HG02798 (cell line): Measurements from ENCODE around the gene SMC6.
A peak's percentile ranks its signal among the peaks of the same experiment; 100 is the strongest.

Experiments
- ATAC-seq: cut with Tn5 transposase; IDR thresholded peaks from one replicate; pipeline ENCODE4 v1.9.1; 2021; ENCODE audit warnings: mild to moderate bottlenecking; ENCODE audit not compliant: unreplicated experiment, poor library complexity

The SMC6 gene

DNA sequence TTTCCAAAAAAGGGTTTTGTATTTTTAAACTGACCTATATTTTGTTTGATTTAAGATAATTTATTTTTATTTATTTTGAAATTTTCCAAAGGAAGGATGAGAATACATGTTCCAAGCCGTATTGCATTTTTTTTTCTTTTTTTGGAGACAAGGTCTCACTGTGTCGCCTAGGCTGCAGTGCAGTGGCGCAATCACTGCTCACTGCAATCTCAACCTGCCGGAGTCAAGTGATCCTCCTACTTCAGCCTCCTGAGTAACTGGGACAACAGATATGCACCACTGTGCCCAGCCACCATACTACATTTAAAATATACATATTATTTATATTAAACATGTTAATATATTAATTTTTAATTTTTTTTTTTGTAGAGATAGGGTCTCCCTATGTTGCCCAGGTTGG, 15.3 kb upstream of the SMC6 start:
- ATAC-seq: no peak

DNA sequence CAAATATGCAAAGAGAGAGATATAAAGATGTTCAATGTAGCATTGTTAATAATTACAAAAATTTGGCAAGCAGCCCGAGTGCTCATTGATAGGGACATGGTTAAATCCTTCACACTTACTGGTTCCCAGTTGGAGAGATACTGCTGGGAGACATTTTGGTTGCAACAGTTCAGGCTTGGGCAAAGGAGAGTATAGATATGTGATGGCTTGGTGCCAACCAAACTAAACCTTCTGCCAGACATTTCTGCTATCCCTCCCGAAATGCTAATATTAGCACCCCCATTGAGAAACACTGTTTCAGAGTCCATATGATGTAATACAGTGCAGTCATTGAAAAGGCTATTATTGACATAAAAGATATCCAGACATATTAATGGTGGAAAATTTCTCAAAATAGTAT, 11.8 kb upstream of the SMC6 start:
- no peak for ATAC-seq

DNA sequence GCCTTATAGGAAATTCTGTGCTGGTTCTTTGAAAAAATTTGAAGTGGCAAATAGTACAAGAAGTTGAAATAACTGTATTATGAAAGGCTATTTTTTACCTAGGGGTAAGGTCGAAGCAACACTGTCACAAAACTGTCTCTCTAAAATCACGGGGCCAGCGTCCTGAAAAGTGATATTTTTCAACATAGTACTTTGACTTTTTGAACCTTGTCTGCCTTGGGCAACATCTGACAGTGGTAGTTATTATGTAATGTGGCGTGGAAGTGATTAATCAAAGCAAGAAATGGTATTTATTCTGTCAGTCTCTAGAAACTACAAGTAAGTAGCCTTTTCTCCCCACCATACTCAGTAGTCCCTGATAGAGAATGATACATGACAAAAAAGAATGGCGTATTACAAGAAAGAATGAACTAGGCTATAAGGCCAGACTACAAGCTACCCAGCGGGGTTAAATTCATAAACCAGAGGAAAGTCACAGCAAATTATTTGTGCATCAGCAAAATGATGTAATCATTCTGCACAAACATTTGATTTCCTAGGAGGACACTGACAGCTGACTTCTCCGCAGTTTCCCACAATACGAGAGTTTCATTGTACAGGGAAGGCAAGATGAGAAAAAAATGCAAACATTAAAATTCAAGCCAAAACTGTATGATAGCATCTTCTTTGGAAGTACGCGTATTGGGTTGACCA, 10.2 kb upstream of the SMC6 start:
- ATAC-seq: no peak

DNA sequence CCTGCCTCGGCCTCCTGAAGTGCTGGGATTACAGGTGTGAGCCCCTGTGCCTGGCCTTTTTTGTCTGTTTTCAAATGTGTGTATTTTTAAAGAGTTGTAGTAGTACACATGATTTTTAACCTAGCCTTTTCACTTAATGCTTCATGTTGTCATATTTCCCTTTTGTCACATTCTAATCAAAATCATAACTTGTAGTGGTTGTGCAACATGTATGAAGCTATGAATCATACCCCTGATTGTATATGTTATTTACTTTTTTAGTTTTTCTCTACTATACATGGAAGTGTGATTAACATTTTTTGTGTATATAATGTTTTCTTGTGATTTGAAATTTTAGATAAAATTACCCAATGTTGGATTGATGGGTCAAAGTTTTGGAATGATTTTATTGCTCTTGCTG, 8.8 kb upstream of the SMC6 start:
- ATAC-seq: no peak

DNA sequence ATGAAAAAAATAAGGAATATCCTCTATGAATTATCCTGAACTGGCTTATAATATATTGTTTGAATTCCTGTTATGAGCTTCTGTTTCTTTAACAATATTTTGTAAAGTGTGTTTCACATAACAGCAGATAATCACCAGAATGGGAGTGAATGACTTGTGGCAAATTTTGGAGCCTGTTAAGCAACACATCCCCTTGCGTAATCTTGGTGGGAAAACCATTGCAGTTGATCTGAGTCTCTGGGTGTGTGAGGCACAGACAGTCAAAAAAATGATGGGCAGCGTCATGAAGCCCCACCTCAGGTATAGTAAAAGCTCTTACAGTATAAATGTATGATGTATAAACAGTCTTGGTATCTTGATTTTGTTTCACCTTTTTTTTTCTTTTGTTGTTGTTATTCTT, 6.2 kb upstream of the SMC6 start:
- ATAC-seq: no peak

DNA sequence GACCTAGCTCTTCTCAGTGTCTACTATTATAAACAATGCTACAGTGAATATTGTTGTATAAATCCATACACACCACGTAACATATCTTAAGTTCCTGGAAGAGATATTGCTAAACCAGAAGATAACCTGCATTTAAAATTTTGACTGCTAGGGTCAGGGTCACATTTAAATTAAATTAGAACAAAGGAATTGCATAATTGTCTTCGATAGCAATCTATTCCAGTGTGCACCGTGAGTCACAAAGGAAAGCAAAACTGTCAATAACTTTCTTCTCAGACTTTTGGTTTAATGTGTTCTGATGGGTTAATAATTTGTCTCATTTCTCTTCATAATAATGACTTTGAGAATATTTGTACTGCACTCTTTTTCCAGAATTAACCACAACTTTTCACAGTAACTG, 4.5 kb upstream of the SMC6 start:
- no peak for ATAC-seq

DNA sequence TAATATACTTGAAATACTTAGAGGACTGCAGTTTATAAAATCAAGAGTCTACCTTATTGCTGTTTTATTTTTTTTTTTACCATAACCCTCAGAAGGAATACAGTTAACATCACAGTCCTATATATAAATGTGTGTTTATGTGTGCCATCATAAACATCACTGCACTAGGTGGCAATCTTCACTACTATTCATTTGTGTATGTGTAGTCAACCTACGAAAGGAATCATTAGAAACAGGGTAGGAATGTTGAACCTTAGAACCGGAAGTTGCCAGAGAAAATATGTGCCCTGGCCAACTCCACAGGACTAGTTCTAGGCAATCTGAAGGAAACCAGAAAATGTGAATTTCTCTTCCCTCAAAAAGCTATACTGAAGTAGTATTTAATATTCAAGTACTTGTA, 3.7 kb upstream of the SMC6 start:
- ATAC-seq: no peak

DNA sequence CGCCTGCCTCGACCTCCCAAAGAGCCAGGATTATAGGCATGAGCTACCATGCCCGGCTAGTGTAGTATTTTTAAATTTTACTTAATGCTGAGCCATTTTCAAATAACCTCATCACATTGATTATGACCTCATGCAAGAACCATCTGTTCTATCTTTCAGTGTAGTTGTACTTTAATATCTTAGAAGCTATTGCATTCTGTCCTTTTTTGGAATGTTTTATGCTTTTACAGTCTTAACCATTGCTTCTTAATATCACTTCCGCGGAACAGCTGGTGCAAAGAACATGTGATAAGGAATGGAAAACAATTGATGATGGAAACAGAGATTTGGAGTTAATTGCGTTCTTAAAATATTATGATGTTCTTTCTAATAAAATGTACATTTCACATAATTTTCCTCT, 3.1 kb upstream of the SMC6 start:
- ATAC-seq: no peak

DNA sequence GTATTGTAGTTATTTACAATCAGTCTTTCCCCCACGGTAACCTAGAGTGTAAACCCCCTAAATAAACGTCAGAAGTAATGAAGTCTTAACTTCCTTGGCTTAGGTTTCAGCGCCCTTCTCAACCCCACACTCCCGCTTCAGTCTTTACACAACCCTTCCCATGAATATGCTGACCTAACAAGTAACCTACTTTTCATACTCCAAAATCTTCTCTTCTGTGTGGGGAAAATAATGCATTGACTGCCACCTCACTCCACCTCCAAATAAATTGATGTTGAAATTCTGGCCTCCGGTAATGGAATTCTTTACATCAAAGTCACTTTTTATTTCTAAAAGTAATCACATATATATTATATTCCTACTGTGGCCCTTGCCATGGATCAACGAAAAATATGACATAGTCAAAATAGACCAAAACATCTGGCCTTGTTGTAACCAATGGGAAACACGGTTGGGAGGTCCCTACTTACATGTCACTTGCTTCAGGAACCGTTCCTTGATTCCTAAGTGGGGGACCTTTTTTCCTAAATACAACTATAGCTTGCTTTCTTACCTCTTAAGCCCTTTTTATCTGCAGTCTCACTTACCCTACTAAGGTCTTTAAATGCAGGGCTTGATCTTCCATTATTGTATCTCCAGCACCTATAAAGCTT, 1.3 kb upstream of the SMC6 start:
- no peak for ATAC-seq

DNA sequence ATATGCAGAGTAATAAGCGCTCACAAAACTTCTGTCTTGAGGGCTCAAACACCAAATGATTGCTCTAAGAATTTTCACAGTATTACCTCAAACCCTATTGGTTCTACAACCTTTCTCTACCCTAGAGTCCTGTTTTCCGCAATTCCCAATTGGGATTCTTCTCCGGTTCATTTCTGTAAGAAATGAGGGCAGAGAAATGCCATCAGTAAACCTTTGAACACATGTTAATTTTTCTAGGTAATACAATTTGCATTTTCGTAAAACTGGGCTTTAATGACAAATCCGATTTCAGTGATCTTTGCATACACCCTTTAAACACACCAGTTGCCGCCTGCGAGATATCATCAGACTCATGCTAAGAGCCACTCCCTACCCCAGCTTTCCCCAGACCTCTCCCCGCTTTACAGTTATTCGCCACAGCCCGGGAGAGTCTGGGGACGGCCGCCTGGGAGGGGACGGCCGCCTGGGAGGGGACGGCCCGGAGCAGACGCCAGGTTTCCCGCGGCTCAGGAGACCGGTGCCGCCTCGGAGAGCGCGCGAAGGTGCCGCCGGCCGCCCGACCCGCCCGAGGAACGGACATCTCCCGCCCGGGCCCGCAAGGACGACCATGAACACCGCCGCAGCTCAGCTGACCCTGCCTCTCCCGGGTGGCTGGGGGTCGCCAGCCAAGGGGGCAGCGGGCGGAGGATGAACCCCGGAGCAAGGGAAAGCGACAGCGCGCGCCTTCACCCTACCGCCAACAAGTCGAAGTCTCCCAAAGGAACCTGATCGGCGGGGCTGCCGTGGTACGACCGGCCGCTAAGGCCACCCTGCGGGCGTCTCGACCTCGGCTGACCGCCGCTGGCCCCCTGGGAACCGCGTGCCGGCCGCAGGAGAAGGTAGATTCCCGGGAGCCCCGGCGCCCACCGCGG, 463 bp downstream of the SMC6 start:
- ATAC-seq: peak; percentile 42

DNA sequence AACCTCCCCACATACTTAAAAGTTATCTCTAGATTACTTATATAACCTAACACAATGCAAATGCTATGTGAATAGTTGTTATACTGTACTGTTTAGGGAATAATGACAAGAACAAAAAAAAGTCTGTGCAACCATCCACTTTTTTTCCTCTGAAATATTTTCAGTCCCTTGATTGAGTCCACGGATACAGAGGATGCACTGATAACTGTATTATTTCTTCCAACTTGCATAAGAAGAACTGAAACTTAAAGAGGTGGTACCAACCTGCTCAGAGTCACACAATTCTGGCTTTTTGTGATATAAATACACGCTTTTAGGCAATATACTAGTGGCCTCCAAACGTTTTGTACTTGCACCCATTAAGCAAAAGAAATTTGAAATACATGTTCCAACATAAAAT, 1.4 kb downstream of the SMC6 start:
- peak; percentile 12 for ATAC-seq

DNA sequence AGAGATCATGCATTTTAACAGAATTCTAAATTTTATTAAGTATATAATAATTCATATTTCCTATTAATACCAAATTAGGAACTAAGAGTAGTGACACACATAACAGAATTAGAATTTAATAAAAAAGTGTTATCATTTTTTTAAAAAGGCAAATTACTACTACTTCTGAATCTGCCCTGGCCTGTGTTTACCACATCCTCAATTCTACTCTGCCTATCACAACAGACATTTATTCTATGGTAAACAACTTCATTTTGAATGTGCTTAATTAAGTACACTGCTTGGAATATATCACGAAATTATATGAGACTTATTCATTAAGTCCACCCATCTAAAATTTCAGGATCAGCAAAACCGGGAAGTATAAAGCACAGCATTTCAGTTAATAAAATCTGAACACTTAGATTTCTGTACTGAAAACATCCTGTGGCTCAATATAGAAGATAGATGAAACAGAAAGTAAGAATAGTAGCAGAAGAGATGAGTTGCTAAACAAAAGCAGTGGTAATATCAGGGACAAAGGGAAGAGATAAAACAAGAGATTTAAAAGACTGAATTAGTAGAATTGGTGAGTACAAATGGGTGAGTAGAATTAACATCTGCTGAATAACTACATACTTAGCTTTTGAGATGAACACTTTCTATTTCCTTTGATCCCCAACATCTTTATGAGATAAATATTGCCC, 3.7 kb downstream of the SMC6 start:
- peak; percentile 22 for ATAC-seq

DNA sequence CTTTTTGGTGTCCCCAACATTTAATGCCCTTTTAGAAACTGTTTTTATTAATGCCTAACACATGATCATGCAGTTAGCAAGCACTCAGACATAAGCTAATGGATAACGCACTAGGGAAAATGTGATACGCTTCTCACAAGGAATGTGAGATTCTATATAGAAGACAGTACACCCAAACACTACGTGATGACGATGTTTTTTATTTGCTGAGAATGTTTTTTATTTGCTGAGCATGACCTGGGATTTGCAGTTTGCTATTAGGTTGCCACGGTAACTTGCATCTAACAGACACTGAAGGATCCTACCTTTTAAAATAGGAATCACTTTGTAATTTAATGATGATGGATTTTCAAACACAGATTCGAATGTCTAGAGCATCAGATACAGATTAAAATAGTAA, 4.9 kb downstream of the SMC6 start:
- no peak for ATAC-seq

DNA sequence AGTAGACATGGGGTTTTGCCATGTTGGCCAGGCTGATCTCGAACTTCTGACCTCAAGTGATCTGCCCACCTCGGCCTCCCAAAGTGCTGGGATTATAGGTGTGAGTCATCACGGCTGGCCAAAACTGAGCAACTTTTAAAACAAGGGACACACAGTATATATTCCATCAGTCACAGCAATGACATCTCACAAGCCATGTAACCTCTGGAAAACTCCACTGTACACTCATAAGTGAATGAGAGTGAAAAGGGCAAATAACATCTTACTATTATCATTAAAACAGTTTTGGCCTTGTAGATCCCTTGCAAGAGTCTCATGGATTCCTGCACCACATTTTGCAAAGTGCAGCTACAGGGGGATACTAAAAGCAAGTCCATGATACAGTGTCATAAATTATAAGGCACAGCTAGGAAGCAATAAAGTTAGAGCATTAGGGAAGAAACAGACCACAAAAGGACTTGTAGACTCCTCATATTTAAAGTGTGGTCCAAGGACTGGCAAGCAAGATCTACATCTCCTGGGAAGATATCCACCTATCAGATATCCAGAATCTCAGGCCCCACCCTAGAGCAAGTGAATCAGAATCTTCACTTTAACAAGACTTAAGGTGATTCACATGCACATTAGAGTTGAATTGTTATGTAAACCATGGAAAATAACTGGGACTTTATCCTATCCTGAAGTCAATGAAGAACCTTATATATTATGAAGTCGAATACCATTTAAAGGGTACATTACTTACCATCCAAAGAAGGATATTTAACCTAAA, 5.7 kb downstream of the SMC6 start:
- no peak for ATAC-seq

DNA sequence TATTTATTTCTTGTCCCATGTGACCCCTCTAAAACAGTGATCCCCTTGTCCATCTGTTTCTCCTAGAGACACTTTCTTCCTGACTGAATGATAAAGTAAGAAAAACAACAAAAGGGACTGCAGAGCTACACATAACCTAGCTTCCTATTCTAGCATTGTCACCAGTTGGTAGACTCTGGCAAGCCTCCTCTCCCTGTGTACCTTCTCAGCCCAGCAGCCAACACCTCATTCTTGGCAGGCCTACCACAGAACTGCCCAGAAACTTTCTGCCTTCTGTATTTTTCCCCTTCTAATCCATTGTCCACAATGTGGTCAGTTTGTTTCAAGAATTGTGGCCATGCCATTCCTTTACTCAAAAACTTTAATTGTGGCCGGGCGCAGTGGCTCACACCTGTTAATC, 13.4 kb downstream of the SMC6 start:
- ATAC-seq: no peak

DNA sequence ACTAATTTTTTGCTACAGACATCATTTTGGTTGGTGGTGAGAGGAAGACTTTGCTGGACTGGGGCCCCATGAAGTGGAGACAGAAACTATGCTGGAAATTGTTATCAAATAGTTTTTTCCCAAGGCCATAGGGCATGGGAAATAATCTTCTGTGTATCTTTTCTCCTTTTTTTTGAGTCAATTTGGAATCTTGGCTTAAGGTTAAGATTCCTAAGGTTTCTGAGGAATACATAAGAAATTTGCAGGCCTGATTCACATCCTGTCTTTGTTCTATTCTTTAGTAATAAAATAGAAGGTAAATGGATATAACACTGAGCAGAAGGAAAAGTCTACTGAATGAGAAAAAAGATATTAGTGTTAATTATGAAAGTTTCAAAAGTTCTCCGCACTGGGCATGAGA, 16.6 kb downstream of the SMC6 start:
- ATAC-seq: no peak

DNA sequence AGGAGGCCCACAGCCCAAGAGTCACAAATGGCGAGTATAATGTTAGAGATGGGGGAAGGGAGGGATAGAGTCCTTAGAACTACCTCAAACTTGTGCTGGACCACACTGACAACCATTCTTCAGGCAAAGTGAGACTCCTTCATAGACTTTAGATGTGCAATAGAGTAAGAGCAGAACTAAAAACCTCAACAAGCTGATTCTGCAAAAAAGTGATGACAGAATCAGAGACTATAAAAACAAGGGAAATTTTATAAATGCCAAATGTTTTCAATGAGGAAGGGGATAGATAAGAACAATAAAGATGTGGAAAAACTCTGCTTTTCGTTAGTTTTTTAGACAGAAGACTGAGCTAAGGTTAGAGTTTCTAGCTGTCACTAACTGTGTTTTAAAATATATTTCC, 17.7 kb downstream of the SMC6 start:
- ATAC-seq: no peak

DNA sequence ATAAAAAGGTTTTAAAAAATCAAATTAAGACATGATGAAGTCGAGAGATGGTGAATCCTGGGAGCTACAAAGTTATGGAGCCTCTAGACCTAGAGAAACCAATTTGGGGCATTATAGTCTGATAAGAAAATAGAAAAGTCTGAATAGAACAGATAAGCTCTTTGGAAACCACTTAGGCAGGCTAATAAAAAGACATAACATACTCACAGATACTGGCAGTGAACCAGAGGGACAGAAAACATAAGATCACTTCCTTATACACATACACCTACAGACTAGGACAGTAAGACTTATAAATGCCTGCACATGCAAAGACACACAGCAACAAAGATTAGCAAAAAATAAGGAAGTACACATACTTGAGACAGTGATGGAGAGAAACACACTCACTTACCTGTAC, 20.0 kb downstream of the SMC6 start:
- no peak for ATAC-seq

DNA sequence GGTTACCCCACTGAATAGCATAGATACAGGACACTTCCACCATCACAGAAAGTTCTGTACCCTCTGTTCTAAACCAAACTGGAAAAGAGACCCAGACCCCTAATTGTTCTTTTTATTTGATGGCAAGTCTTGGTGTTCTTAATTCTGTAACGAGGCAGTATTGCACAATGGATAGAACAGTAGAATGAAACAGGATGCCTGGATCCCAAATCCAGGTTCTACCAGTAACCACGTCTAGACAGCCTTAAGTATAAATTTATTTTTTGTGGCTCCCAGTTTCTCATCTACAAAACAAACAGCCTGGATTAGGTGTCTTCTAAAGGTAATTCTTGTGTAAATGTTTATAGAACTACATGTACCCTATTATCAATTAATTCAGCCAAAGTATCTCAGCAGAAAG, 23.7 kb downstream of the SMC6 start:
- no peak for ATAC-seq

DNA sequence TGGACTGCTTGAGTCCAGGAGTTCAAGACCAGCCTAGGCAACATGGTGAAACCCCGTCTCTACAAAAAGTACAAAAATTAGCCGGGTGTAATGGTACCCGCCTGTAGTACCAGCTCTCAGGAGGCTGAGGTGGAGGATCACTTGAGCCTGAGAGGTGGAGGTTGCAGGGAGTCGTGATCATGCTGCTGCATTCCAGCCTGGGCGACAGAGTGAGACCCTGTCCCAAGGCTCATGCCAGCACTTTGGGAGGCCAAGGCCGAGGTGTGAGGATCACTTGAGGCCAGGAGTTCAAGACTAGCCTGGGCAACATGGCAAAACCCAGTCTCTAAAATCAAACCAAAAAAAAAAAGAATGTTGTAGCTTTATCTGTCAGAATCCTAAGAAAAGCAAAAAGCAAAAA, 25.4 kb downstream of the SMC6 start:
- ATAC-seq: no peak
